SIG-M5 treated with dmso at 0.1 percent for 504 hours (cell line): ENCODE data around the gene LY6G6C.

Experiments used
- DNase-seq: peaks from one replicate; lab custom pipeline; 2025; ENCODE audit not compliant: unreplicated experiment; lab: John Stamatoyannopoulos, UW

Gene LY6G6C

DNA sequence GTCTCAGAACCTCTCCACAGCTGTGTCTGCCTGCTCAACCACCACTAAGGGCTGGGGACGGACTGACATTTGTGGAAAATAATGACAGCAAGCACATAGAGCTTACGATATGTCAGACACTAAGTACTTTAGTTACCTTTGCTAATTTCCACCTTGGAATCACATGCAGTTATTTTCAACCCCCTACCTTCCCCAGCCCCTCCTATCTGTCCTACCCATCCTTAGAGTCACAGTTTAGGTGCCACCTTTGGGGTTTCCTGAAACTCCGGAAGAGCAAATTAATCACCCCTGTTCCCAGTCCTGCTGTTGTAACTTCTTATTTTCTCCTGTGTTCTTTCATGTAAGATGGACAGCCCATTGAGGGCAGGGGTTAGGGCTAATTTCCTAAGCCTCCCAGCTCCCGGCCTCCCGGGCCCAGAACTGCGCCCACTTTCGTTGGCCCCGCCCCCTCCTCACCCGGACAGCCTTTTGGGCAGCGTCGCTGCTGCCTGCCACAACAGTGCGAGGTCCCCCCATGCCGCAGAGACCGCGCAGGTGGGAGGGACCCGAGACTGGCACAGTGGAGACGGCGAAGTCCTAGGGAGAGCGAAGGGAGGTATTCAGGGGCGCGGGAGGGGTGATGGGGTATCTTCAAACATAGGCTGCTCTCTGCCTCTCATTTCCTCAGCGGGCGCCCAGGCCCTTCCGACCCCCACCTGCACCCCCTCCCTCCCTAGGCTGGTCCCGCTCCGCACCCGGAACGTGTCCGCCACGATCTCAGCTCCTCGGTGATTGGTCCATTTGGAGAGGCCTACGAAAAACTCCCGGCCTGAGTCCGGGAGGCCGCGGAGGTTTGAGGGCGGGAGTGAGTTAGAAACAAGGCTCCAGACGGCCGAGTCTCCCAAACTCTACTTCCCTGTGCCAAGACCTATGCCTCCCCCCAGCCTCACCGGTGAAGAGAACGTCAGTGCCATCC lies 6.4 kb upstream of the LY6G6C start:
- DNase-seq = no peak

DNA sequence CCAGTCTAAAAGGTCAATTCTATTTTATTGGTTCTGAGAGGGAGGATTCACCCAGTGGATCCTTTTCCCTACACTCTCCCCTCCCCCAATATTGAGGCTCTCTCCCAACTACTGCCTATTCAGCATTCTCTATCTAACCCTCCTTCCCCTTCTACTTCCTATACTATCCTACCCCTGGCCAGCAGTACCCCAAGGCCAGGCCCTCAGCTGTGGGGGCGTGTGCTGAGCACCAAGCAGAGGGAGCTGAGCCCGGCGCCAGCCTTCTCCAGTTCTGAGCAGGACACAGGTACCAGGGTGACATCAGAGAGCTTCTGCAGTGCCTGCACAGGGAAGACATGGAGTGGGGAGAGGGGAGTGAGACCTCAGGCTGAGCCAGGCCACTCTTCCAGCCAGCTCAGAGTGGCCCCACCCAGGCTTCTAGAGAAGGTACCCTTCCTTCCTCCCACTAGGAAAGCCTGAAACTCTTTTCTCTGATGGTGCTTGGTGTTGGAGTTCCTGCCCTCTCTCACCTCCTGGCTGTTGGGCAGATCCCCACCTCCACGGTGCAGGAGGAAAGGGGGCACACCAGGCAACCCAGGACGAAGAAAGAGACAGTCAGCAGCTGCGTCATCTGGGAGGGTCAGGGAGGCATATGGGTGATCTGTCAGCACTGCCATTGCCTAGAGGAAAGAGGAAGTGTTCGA lies 5.6 kb upstream of the LY6G6C start:
- DNase-seq = peak; percentile 84

DNA sequence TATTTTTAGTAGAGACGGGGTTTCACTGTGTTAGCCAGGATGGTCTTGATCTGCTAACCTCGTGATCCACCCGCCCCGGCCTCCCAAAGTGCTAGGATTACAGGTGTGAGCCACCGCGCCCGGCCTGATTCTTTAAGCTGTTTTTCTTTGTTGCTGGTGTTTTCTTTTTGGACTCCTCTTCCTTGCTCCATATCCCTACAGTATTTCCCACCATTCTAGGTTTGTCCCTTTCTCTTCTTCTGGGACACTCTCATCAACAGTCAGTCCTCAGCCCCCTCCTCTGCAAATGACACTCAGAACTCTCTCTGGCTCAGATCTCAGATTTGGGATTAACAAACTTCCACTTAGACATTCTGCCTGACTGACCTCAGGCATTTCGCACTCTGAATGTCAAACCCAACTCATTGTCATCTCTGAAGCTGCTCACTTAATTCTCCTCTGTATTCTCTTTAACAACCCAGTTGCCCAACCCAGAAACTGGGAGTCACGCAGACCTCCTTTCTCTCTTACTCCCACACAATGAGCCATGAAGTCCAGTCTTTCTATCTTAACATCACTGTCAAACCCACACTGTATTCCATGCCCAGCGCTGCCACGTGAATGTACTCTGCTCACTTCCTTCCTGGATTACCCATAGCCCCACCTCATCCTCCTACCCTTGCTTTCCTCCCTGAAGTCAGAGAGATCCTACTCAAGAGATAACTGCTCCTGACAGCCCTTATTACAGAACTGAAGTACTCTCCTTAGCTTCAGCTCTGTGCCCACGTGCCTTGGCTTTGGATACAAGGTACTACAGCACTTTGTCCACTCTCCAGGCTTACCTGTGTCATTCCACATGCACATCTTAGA lies 4.2 kb upstream of the LY6G6C start:
- DNase-seq = no peak

- no peak for DNase-seq
Measured at GRCh38 chr6:31723980-31724691, 2.6 kb upstream of the LY6G6C start.

DNA sequence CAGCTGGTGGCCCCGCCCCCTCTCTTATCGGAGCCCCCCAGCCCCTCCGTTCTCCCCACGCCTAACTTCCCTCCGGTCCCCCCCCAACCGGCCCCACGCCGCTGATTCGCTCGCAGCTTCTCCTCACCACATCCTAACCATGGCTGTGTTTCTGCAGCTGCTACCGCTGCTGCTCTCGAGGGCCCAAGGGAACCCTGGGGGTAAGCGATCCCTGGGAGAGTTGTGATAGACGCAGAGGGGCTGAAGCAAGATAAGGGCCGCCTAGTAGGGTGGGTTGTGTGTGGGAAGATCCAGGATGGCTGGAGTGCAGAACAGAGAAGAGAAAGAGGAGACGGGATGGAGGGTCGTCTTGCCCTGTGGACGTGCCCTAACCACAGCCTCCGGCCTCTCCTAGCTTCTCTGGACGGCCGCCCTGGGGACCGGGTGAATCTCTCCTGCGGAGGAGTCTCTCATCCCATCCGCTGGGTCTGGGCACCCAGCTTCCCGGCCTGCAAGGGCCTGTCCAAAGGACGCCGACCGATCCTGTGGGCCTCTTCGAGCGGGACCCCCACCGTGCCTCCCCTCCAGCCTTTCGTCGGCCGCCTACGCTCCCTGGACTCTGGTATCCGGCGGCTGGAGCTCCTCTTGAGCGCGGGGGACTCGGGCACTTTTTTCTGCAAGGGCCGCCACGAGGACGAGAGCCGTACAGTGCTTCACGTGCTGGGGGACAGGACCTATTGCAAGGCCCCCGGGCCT lies 1.9 kb upstream of the LY6G6C start, which contains the start of gene MPIG6B:
Gene MPIG6B, plus strand, starts transcription at position 129 of the 735 bp plus-strand sequence. Its CDS starts 11 bp downstream, at position 140.
- no peak for DNase-seq

- no peak for DNase-seq
Measured at GRCh38 chr6:31722173-31722572, 627 bp upstream of the LY6G6C start.

- no peak for DNase-seq
Measured at GRCh38 chr6:31720196-31720770, 1.3 kb downstream of the LY6G6C start.

GRCh38 chr6:31719001-31719400 lies 2.5 kb downstream of the LY6G6C start:
- no peak for DNase-seq

- peak; percentile 37 for DNase-seq
Measured at GRCh38 chr6:31718265-31718664, 3.3 kb downstream of the LY6G6C start.

- DNase-seq = peak; percentile 8
Measured at GRCh38 chr6:31717499-31718222, 3.9 kb downstream of the LY6G6C start.

GRCh38 chr6:31715022-31715958 lies 6.3 kb downstream of the LY6G6C start, which contains the start of gene LY6G6D:
Gene LY6G6D, plus strand, starts transcription at chr6:31715348. Its CDS starts 8 bp downstream, at chr6:31715356.
- no peak for DNase-seq

GRCh38 chr6:31713991-31714684 lies 7.4 kb downstream of the LY6G6C start:
- DNase-seq = no peak

- DNase-seq = no peak
Measured at GRCh38 chr6:31713465-31713864, 8.1 kb downstream of the LY6G6C start.

- no peak for DNase-seq
Measured at GRCh38 chr6:31712296-31712695, 9.2 kb downstream of the LY6G6C start.

DNA sequence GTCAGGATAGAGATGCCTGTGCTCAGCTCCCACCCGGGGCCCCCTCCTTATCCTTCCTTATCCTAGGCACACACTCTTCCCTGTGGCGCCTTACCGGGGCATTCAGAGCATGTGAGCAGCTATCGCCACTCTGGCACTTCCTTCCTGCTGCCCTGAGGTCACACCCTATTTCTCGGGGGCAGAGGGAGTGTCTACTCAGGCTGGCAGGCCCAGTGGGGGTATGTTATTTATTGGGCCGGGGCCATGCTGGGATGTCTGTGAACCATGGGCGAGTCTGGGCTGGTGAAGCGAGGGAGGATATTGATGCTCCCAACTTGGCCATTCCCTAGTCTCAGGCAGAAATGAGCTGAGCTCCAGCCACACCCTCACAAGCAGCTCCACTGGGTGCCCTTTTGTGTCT lies 10.3 kb downstream of the LY6G6C start:
- DNase-seq = no peak

- DNase-seq = no peak
Measured at GRCh38 chr6:31710523-31711219, 10.9 kb downstream of the LY6G6C start.
